Tibial artery (tissue), 4 donors: Measurements from ENCODE around the gene SMCO1.

ENCODE experiments used
- DNase-seq, 2 donors: peaks; one replicate each; pipeline ENCODE4 v3.0.0-alpha.2; 2019
- H3K27ac ChIP-seq, 2 donors: fragments of 200-600 bp; sonication (generic) in 1 of 2; 1 replicate in 1 of 2; 2 replicates in 1 of 2; pipeline ENCODE4 v1.5.1; 2018 to 2019; ENCODE audit warnings: mild to moderate bottlenecking in 1 of 2
- H3K27me3 ChIP-seq, 2 donors: fragments of 200-600 bp; sonication (generic) in 1 of 2; one replicate each; pipeline versions ENCODE4 v1.5.1 to v1.6.0; 2016 to 2019
- H3K36me3 ChIP-seq, 3 donors: fragments of 200-600 bp; sonication (generic) in 2 of 3; one replicate each; pipeline ENCODE4 v1.5.1; 2016 to 2019; ENCODE audit warnings: mild to moderate bottlenecking in 2 of 3
- H3K4me1 ChIP-seq, 4 donors: fragments of 200-600 bp; sonication (generic) in 2 of 4; 1 replicate in 3 of 4; 2 replicates in 1 of 4; pipeline ENCODE4 v1.5.1; 2016 to 2019
- H3K4me3 ChIP-seq, 2 donors: fragments of 200-600 bp; sonication (generic) in 1 of 2; 1 replicate in 1 of 2; 2 replicates in 1 of 2; pipeline ENCODE4 v1.5.1; 2018 to 2019; ENCODE audit warnings: mild to moderate bottlenecking in 2 of 2
- H3K9me3 ChIP-seq, 3 donors: fragments of 200-600 bp; sonication (generic) in 1 of 3; one replicate each; pipeline ENCODE4 v1.5.1; 2016 to 2019
- CTCF ChIP-seq, 2 experiments: fragments of 200-600 bp in 1 of 2; fragments of 450-650 bp in 1 of 2; IDR thresholded peaks; one replicate each; pipeline ENCODE4 v1.5.1; 2017 to 2019; ENCODE audit warnings: antibody characterized with exemption in 2 of 2, mild to moderate bottlenecking in 1 of 2, moderate library complexity in 1 of 2
- intact Hi-C: fragments of 100-400 bp; cut with DNase I; formaldehyde crosslinking; loops from one replicate; pipeline ENCODE4 v1.15.0; 2023; ENCODE audit warnings: low total_unique reads

Gene SMCO1

DNA sequence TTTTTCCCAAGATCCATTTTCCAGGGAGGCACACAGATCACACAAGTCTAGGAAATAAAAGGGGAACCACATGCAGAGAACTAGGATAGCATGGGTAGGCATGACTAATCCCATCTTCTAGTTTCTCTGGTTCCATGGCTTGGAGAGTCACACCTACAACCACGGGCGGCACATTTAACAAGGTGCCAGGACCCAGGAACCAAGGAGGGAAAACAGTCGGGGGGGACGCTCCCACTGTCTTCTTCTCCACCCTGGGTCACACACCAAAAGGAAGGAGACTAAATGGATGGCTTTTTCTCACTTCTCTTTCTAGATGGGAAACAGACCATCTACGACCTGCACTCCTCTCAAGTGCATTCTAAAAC, 4.6 kb upstream of the SMCO1 start:
- Histone ChIP-seq H3K27me3 (no peaks in the 10 kb centered on the region), H3K4me3 (no peak overlapping the region), H3K27ac (no peak overlapping the region), H3K36me3 (no peaks in the 10 kb centered on the region), H3K9me3 (peaks cover 3 to 30% (median 27%) of the 10 kb centered on the region in 3 donors), H3K4me1 (no peaks in the 10 kb centered on the region)
- TF ChIP-seq CTCF (IDR thresholded peaks at IDR 0.05) = no peak
- no peak for DNase-seq
- intact Hi-C loops = loop anchor here (5.0 kb wide), 1 partner anchor 267 kb away; no protein-coding TSS in a partner anchor

DNA sequence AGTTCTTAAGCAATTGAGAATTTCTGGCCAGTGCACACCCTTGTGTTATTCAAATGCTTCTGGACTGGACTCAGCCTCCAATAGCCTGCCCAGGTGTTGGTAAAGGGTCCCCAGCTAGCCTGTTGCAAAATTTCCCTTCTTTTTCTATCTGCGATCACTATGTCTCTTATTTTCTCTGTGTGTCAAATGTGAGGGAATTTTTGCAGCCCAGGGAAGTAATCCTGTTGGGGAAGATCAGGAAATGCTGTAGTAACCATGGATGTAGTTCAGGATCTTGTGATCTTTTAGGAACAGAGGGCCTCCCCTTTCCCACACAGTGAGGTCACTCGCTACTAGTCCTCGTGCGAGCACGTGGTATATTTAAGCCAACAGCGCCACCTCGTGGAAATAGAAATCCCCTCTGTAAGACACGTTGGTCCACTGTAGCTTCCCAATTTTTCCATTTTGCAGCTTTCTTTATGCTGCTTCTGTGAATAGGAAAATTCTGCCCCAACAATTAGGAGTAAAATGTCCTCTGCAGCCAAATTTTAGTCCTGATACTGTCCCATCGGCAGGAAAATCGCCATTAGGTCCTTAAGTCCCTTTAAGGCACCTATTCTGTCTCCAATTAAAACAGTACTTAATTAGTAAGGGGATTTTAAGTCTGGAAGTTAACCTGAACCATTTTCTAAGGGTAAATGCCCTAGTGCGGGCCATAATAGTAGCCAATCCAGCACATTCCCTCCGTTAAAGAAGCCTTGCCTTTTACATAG, 4.0 kb upstream of the SMCO1 start:
- no peaks in the 10 kb centered on the region for H3K4me1 ChIP-seq
- no peaks in the 10 kb centered on the region for H3K27me3 ChIP-seq
- peak; percentile 56 to 68 for DNase-seq
- no peak overlapping the region for H3K4me3 ChIP-seq
- peaks cover 3 to 30% (median 27%) of the 10 kb centered on the region in 3 donors for H3K9me3 ChIP-seq
- intact Hi-C loops = no loop called here
- TF ChIP-seq CTCF (IDR thresholded peaks at IDR 0.05) = peak; percentile 41 to 55
- no peak overlapping the region for H3K27ac ChIP-seq
- H3K36me3 ChIP-seq = no peaks in the 10 kb centered on the region

GRCh38 chr3:196517919-196518318, 2.8 kb upstream of the SMCO1 start:
- no peaks in the 10 kb centered on the region for H3K36me3 ChIP-seq
- no peak overlapping the region for H3K27ac ChIP-seq
- no peaks in the 10 kb centered on the region for H3K4me1 ChIP-seq
- TF ChIP-seq CTCF (IDR thresholded peaks at IDR 0.05) = no peak
- DNase-seq = no peak
- H3K4me3 ChIP-seq = no peak overlapping the region
- H3K27me3 ChIP-seq = no peaks in the 10 kb centered on the region
- intact Hi-C loops = no loop called here
- peaks cover 3 to 30% (median 27%) of the 10 kb centered on the region in 3 donors for H3K9me3 ChIP-seq

GRCh38 chr3:196517162-196517800, 2.1 kb upstream of the SMCO1 start:
- intact Hi-C loops = no loop called here
- DNase-seq = no peak
- Histone ChIP-seq H3K9me3 (peaks cover 3 to 30% (median 27%) of the 10 kb centered on the region in 3 donors), H3K27me3 (no peaks in the 10 kb centered on the region), H3K36me3 (no peaks in the 10 kb centered on the region), H3K27ac (no peak overlapping the region), H3K4me1 (no peaks in the 10 kb centered on the region), H3K4me3 (no peak overlapping the region)
- TF ChIP-seq CTCF (IDR thresholded peaks at IDR 0.05) = no peak

- peaks cover under 1 to 16% (median 11%) of the 10 kb centered on the region in 3 donors for H3K9me3 ChIP-seq
- intact Hi-C loops = no loop called here
- H3K36me3 ChIP-seq = no peaks in the 10 kb centered on the region
- H3K27me3 ChIP-seq = no peaks in the 10 kb centered on the region
- H3K27ac ChIP-seq = no peak overlapping the region
- no peak for DNase-seq
- H3K4me3 ChIP-seq = no peak overlapping the region
- TF ChIP-seq CTCF (IDR thresholded peaks at IDR 0.05) = no peak
- H3K4me1 ChIP-seq = no peaks in the 10 kb centered on the region
These were observed 813 bp downstream of the SMCO1 start for GRCh38 chr3:196514350-196514716.
